Endothelial cell (in vitro differentiated cells): ENCODE results near the gene PPP5C. TPM values are rescaled to one million over a fixed set of nuclear protein-coding genes. Genes with fewer than 3 reads are reported as not detected.
A peak's percentile ranks its signal among the peaks of the same experiment; 100 is the strongest.

Experiments
- DNase-seq: peaks from one replicate; pipeline ENCODE4 v3.0.0; 2021; ENCODE audit warnings: low spot score
- H3K27ac Mint-ChIP-seq: one replicate; pipeline ENCODE4 v1.8.0; 2021; ENCODE audit warnings: mixed read lengths, inconsistent platforms; ENCODE audit not compliant: unreplicated experiment
- H3K27me3 Mint-ChIP-seq: one replicate; pipeline ENCODE4 v1.8.0; 2021; ENCODE audit warnings: mild to moderate bottlenecking, moderate library complexity, mixed read lengths, inconsistent platforms; ENCODE audit not compliant: unreplicated experiment
- H3K36me3 Mint-ChIP-seq: one replicate; pipeline ENCODE4 v1.8.0; 2021; ENCODE audit warnings: mild to moderate bottlenecking, low read depth, mixed read lengths, inconsistent platforms; ENCODE audit not compliant: unreplicated experiment
- H3K4me1 Mint-ChIP-seq: one replicate; pipeline ENCODE4 v1.8.0; 2021; ENCODE audit warnings: mild to moderate bottlenecking, mixed read lengths, inconsistent platforms; ENCODE audit not compliant: unreplicated experiment
- H3K4me3 Mint-ChIP-seq: one replicate; pipeline ENCODE4 v1.8.0; 2021; ENCODE audit warnings: mild to moderate bottlenecking, mixed read lengths, inconsistent platforms; ENCODE audit not compliant: unreplicated experiment
- H3K9me3 Mint-ChIP-seq: one replicate; pipeline ENCODE4 v1.8.0; 2021; ENCODE audit warnings: mixed read lengths, inconsistent platforms; ENCODE audit not compliant: unreplicated experiment
- CTCF ChIP-seq: fragments of 200-600 bp; sonication (generic); IDR thresholded peaks from one replicate; pipeline ENCODE4 v1.5.0; 2021; ENCODE audit warnings: antibody characterized with exemption; ENCODE audit not compliant: unreplicated experiment
- total RNA-seq: library from RNA; stranded (reverse); fragmentation: NEBNext Ultra II Directional; extraction: Animal tissue kit (Norgen Biotek cat#: 25700); gene quantifications from one replicate; pipeline ENCODE4 v1.2.1, GENCODE V29; 2021; ENCODE audit not compliant: unreplicated experiment

Gene PPP5C
- total RNA-seq, 1 donor from 2014 or later = 66.7 TPM

GRCh38 chr19:46299695-46300094 lies 47.2 kb upstream of the PPP5C start:
- H3K36me3 Mint-ChIP-seq = peaks cover 12% of the 10 kb centered on the region
- H3K9me3 Mint-ChIP-seq = no peaks in the 10 kb centered on the region
- H3K27me3 Mint-ChIP-seq = peaks cover 7% of the 10 kb centered on the region
- TF ChIP-seq CTCF = no peak
- peaks cover 33% of the 10 kb centered on the region for H3K4me1 Mint-ChIP-seq
- DNase-seq = no peak
- H3K27ac Mint-ChIP-seq = no peak overlapping the region
- H3K4me3 Mint-ChIP-seq = no peak overlapping the region

GRCh38 chr19:46303322-46303690 lies 43.6 kb upstream of the PPP5C start:
- Mint-ChIP-seq H3K4me3 (no peak overlapping the region), H3K27ac (no peak overlapping the region), H3K27me3 (peaks cover 12% of the 10 kb centered on the region), H3K9me3 (peaks cover 10% of the 10 kb centered on the region), H3K4me1 (peaks cover 31% of the 10 kb centered on the region), H3K36me3 (peaks cover 44% of the 10 kb centered on the region)
- no peak for TF ChIP-seq CTCF
- DNase-seq = no peak

GRCh38 chr19:46303691-46304397 lies 43.0 kb upstream of the PPP5C start:
- Mint-ChIP-seq H3K4me1 (peaks cover 28% of the 10 kb centered on the region), H3K36me3 (peaks cover 44% of the 10 kb centered on the region)

GRCh38 chr19:46306501-46306900 lies 40.4 kb upstream of the PPP5C start:
- Mint-ChIP-seq H3K9me3 (peaks cover 10% of the 10 kb centered on the region), H3K4me3 (peak overlapping the region; percentile 89), H3K36me3 (peaks cover 58% of the 10 kb centered on the region), H3K27me3 (peaks cover 13% of the 10 kb centered on the region), H3K27ac (no peak overlapping the region), H3K4me1 (peaks cover 11% of the 10 kb centered on the region)
- no peak for DNase-seq
- no peak for TF ChIP-seq CTCF

More at GRCh38 chr19:46303691-46304397, 43.0 kb upstream of the PPP5C start:
- Mint-ChIP-seq H3K27me3 (peaks cover 12% of the 10 kb centered on the region), H3K9me3 (peaks cover 10% of the 10 kb centered on the region), H3K27ac (no peak overlapping the region), H3K4me3 (peak overlapping the region; percentile 89)
- DNase-seq = peak; percentile 80
- TF ChIP-seq CTCF = no peak

GRCh38 chr19:46308510-46308909 lies 38.4 kb upstream of the PPP5C start:
- Mint-ChIP-seq H3K4me1 (peaks cover 4% of the 10 kb centered on the region), H3K27me3 (peaks cover 13% of the 10 kb centered on the region), H3K36me3 (peaks cover 64% of the 10 kb centered on the region)

More at GRCh38 chr19:46308510-46308909, 38.4 kb upstream of the PPP5C start:
- no peak for DNase-seq
- H3K27ac Mint-ChIP-seq = no peak overlapping the region
- TF ChIP-seq CTCF = no peak
- no peak overlapping the region for H3K4me3 Mint-ChIP-seq
- H3K9me3 Mint-ChIP-seq = peaks cover 10% of the 10 kb centered on the region
